Measurements from ENCODE around the gene MARS2.
"Not testable (repeated sequence)": the region's sequence is repeated elsewhere in the genome, so short reads cannot be mapped to it uniquely, and the experiment has no call there.

The MARS2 gene

DNA sequence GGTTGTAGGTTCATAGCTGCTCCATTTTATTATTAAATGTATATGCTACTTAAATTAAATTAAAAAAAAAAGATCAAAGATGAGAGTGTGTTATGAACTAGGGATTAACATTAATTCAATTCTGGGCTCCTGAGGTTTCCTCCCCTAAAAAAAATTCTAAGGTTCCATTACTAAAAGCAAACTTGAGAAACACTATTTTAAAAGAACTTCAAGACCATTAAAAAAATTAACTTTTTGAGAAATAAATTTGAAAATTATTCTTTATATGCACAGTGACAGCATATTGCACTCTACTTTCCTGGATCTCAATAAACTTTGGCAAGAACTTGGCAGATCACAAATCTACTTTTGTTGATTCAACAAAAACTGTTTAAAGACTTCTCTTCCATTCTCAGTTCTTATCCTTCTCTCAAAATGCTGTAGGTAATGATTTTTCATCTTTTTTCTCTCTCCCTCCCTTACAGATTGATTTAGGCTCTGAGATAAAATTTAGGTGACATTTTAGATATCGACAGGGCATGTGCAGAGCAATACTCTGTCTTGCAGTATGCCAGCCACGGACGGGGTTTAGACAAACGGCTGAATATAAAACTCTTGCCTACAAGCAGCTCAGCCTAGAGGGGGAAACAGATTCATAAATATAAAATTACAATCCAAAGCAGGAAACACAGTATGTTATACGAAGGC, 592 bp upstream of the MARS2 start:
- TF ChIP-seq, protein P1, sequence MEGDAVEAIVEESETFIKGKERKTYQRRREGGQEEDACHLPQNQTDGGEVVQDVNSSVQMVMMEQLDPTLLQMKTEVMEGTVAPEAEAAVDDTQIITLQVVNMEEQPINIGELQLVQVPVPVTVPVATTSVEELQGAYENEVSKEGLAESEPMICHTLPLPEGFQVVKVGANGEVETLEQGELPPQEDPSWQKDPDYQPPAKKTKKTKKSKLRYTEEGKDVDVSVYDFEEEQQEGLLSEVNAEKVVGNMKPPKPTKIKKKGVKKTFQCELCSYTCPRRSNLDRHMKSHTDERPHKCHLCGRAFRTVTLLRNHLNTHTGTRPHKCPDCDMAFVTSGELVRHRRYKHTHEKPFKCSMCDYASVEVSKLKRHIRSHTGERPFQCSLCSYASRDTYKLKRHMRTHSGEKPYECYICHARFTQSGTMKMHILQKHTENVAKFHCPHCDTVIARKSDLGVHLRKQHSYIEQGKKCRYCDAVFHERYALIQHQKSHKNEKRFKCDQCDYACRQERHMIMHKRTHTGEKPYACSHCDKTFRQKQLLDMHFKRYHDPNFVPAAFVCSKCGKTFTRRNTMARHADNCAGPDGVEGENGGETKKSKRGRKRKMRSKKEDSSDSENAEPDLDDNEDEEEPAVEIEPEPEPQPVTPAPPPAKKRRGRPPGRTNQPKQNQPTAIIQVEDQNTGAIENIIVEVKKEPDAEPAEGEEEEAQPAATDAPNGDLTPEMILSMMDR (IDR thresholded peaks at IDR 0.05; ENCODE audit: low read depth, low read length, missing control alignments), result no peak
- H3K4me3 ChIP-seq (ENCODE audit: low read depth, low read length), result peak overlapping the region; percentile 65
- DNase-seq (ENCODE audit: low read depth), result no peak
- in situ Hi-C loops (cut with HindIII; ENCODE audit: low sequenced_read_pairs), result no loop called here

DNA sequence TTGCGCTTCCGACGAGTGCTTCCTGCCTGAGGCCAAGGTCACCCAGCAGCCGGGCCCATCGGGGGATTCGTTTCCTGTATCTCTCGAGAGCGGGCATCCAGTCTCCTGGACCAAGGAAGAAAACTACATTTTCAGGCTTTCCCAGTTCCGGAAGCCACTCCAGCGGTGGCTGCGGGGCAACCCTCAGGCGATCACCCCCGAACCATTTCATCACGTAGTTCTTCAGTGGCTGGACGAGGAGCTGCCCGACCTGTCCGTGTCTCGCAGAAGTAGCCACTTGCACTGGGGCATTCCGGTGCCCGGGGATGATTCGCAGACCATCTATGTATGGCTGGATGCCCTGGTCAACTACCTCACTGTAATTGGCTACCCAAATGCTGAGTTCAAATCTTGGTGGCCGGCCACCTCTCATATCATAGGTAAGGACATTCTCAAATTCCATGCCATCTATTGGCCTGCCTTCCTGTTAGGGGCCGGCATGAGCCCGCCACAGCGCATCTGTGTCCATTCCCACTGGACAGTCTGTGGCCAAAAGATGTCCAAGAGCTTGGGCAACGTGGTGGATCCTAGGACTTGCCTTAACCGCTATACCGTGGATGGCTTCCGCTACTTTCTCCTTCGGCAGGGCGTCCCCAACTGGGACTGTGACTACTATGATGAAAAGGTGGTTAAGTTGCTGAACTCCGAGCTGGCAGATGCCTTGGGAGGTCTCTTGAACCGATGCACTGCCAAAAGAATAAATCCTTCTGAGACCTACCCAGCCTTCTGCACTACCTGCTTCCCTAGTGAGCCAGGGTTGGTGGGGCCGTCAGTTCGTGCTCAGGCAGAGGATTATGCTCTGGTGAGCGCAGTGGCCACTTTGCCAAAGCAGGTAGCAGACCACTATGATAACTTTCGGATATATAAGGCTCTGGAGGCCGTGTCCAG, 1.0 kb downstream of the MARS2 start:
- in situ Hi-C loops (cut with HindIII; ENCODE audit: low sequenced_read_pairs), result no loop called here
- peak overlapping the region; percentile 65 for H3K4me3 ChIP-seq (ENCODE audit: low read depth, low read length)
- TF ChIP-seq, protein P1 (IDR thresholded peaks at IDR 0.05; ENCODE audit: low read depth, low read length, missing control alignments), result no peak
- no peak for DNase-seq (ENCODE audit: low read depth)

DNA sequence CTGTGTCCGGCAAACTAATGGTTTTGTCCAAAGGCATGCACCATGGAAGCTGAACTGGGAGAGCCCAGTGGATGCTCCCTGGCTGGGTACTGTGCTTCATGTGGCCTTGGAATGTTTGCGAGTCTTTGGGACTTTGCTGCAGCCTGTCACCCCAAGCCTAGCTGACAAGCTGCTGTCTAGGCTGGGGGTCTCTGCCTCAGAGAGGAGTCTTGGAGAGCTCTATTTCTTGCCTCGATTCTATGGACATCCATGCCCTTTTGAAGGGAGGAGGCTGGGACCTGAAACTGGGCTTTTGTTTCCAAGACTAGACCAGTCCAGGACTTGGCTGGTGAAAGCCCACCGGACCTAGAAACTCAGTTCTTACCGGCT, 1.7 kb downstream of the MARS2 start:
- DNase-seq (ENCODE audit: low read depth), result no peak
- H3K4me3 ChIP-seq (ENCODE audit: low read depth, low read length), result peak overlapping the region; percentile 65
- in situ Hi-C loops (cut with HindIII; ENCODE audit: low sequenced_read_pairs), result no loop called here
- TF ChIP-seq, protein P1 (IDR thresholded peaks at IDR 0.05; ENCODE audit: low read depth, low read length, missing control alignments), result no peak

DNA sequence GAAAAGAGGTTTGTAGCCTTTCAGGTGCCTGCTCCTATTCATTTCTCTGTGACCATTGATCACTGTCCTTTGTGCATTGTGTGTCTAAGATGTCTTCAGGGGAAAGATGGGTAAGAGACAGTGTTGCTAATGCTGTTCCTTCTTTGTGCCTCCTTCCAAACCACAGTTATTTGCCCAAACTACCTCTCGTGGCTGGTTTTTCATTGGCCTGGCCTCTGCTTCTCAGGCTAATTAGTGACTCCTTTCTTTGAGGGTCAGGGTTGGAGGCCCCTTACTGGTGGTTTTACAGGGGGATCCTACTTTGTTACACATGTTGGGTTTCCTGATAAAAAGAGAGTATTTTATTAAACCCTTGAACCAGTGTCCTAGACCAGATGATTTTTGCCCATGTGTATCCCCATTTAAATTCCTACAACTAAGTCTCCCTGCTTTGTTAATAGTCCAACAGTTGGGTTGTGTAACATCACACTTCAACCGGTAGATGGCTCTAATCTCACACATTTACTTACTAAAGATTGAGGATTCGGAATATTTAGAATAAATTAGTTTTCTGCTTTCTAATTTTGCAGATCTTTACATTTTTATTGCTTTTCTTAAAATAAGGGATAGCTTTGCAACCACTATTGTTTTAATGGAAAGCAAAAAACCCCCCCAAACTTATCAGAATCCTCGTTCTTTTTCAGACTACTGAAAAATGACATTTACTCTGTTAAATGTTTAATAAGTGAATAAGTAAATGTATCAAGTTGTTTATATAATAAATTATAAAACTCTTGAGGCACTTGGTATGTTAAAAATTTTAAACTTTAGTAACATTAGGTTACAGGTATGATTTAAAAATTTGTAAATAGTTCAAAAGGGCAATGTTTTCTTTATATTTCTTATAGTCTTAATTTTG, 2.4 kb downstream of the MARS2 start:
- in situ Hi-C loops (cut with HindIII; ENCODE audit: low sequenced_read_pairs), result no loop called here
- H3K4me3 ChIP-seq (ENCODE audit: low read depth, low read length), result peak overlapping the region; percentile 65
- peak; percentile 36 for DNase-seq (ENCODE audit: low read depth)
- TF ChIP-seq, protein P1 (IDR thresholded peaks at IDR 0.05; ENCODE audit: low read depth, low read length, missing control alignments), result peak; percentile 71

DNA sequence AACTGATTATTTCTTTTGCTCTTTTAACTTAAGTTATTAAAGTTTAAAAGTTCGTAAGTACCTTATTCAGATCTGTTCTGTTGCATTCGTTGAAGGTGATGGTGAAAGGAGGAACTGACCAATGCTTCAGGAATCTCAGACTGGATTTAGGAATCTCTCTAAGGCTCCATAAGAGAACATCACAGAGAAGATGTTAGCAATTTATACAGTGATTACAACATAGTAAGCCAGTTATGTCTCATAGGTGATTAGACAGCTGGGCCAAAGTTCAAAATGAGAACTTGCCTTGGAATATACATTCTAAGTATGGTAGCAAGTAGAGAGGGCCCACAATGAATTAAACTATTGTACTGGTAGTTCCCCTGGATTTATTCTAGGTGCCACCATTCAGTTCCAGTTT, 3.2 kb downstream of the MARS2 start:
- no peak overlapping the region for H3K4me3 ChIP-seq (ENCODE audit: low read depth, low read length)
- TF ChIP-seq, protein P1 (IDR thresholded peaks at IDR 0.05; ENCODE audit: low read depth, low read length, missing control alignments), result no peak
- no peak for DNase-seq (ENCODE audit: low read depth)
- in situ Hi-C loops (cut with HindIII; ENCODE audit: low sequenced_read_pairs), result no loop called here

DNA sequence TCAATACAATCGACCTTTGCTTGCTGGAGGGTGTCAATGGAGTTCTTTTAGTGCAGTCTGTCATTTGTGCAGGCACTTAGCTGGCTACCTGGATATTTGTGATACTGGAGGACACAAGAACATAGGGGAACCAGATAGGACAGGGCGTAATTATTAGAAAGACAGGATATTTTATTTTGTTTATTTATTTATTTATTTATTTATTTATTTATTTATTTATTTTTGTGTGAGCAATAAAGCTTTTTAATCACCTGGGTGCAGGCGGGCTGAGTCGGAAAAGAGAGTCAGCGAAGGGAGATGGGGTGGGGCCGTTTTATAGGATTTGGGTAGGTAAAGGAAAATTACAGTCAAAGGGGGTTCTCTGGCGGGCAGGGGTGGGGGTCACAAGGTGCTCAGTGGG, 4.0 kb downstream of the MARS2 start:
- DNase-seq (ENCODE audit: low read depth); H3K4me3 ChIP-seq (ENCODE audit: low read depth, low read length); in situ Hi-C loops (cut with HindIII; ENCODE audit: low sequenced_read_pairs): not testable (repeated sequence)
